Embryonic facial prominence (tissue), 1 donor: ENCODE data around the gene OR2D2.
"Not testable (repeated sequence)": the region's sequence is repeated elsewhere in the genome, so short reads cannot be mapped to it uniquely, and the experiment has no call there.

Source experiments
- DNase-seq: peaks from one replicate; pipeline ENCODE4 v3.0.0-alpha.2; 2016; ENCODE audit errors: extremely low spot score

Gene OR2D2

DNA sequence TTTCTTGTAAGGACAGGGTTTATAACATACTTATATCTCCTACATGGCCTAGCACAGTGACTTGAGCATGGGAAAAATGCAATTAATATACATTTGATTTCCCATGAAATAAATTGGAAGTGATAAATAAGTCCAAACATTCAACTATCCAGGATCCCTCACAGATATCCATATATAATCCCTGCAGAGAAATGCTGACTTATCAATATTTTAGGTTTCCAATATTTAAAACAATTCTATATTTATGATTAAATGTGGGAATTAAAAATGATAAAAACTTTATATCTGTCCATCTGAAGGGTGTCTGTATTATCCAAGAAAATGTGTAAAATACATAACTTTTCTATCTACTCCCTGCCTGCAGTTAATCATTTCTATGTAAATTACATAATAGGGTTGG lies 9.5 kb downstream of the OR2D2 start:
- DNase-seq = no peak

DNA sequence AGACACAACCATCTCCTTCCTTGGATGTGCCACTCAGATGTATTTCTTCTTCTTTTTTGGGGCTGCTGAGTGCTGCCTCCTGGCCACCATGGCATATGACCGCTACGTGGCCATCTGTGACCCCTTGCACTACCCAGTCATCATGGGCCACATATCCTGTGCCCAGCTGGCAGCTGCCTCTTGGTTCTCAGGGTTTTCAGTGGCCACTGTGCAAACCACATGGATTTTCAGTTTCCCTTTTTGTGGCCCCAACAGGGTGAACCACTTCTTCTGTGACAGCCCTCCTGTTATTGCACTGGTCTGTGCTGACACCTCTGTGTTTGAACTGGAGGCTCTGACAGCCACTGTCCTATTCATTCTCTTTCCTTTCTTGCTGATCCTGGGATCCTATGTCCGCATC lies 15.4 kb downstream of the OR2D2 start:
- DNase-seq = no peak

- DNase-seq = no peak
Observed at GRCh38 chr11:6876325-6876724, 16.0 kb downstream of the OR2D2 start, which contains the start of gene OR10A4. TSS of gene OR10A4 (plus strand) at chr11:6876625. CDS start at chr11:6876648, 23 bp downstream.

- DNase-seq = no peak
Observed at GRCh38 chr11:6875761-6876160, 16.5 kb downstream of the OR2D2 start.

- DNase-seq = no peak
Observed at GRCh38 chr11:6871278-6871677, 21.0 kb downstream of the OR2D2 start.

DNA sequence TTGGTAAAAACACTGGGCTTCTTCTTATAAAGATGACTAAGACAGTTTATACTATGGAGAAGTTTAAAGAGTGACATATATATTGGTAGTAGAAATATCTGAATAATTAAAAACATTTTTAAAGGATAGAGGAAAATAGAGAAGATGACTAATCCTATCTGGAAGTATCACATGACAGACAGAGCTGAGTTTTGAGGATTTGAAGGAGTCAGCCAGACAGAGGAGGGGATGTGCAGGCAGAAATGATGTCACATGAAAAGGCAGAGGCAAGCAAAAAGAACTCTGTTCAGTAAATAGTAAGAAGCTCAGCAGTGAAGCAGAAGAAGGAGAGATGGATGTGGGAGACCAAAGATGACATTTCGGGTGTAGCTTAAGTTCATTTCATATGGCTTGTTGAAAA lies 27.9 kb downstream of the OR2D2 start:
- DNase-seq = no peak

DNA sequence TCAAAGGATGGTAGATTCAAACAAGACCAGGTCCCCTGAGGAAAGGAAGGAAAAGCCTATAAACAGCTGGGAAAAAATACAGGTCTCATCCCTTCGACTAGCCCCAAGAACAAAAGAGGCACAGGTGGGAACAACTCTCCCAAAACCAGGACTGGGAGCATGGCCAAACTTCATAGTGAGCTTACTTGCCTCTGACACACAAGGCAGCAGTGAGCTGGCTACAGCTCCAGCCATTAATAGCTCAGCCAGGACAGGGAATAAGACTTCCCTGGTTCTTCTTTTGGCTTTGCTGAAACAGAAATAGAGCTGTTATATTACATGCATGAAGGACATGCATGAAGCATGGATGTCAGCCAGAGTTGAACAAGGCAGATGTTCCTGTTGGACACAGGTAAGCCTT lies 29.3 kb downstream of the OR2D2 start, which contains the start of gene OR10A2:
TSS of gene OR10A2 (plus strand) at position 97 of the 400 bp plus-strand sequence. CDS start 6,698 bp downstream, outside the sequence.
- no peak for DNase-seq

DNA sequence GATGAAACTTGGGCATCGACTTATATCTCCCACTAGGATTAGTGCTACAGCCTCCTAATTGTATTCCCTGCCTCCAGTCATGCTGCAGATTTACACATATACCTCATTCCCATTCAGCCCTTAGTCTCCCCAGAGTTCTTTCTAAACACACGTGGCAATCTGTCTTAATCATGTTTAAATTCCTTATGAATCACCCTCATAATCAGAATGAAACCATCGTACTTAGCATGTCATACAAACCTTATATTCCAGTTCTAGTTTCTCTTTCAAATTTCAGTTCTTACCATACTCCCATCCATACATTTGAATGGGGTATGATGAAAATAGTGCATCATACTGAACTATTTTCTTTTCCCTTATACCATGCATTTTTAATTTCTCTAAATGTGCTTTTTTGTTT lies 35.4 kb downstream of the OR2D2 start:
- DNase-seq = no peak

DNA sequence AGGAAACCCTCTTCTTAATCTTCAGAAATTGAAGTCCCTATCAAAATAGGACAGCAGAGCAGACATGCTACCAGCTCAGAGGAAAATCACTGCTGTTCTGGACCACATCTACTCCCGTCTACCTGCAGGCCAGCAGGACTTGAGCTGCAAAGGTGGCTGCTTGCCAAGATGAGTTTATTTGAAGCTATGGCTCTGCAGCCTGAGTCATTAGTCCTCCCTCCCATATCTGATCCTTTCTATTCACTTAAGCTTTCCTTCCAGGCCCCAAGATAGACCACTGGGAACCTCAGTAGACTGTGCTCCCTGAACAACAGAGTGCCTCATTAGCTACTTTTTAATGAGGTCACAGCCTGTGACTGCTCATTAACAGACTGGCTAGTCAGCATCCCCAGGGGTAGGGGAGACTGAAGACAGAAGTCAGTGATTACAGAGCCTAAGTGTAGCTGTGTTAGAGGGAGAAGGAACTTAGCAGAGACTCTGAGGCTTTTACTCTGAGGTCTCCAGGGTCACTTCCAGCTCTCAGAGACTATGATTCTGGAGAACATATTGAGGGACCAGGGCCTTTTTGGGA lies 36.2 kb downstream of the OR2D2 start:
- DNase-seq = no peak

GRCh38 chr11:6854801-6855200 lies 37.5 kb downstream of the OR2D2 start:
- DNase-seq = not testable (repeated sequence)

GRCh38 chr11:6850526-6850925 lies 41.8 kb downstream of the OR2D2 start:
- DNase-seq = no peak

- no peak for DNase-seq
Observed at GRCh38 chr11:6845383-6845782, 46.9 kb downstream of the OR2D2 start, which contains the start of gene OR10A5. TSS of gene OR10A5 (plus strand) at chr11:6845683. CDS start at chr11:6845683, 0 bp downstream.

DNA sequence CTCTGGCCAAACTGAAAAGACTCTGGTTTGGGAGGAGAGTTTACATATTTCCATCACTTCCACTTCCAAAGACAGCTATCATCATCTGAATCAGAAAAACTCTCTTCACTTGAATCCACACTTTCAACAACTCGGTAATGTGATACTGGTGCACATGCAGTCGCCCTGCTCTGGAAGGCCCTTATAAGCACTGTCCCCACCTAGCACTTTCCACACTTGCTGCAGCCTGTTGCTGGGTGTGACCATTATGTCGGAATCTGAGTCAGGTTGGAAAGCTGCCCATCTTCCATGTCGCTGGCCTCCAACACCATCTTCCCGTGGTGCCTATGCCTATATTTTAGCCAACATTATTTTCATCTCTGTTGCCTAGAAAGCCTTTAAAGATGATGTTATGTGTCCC lies 47.9 kb downstream of the OR2D2 start:
- no peak for DNase-seq

- no peak for DNase-seq
Observed at GRCh38 chr11:6843670-6844069, 48.6 kb downstream of the OR2D2 start.

DNA sequence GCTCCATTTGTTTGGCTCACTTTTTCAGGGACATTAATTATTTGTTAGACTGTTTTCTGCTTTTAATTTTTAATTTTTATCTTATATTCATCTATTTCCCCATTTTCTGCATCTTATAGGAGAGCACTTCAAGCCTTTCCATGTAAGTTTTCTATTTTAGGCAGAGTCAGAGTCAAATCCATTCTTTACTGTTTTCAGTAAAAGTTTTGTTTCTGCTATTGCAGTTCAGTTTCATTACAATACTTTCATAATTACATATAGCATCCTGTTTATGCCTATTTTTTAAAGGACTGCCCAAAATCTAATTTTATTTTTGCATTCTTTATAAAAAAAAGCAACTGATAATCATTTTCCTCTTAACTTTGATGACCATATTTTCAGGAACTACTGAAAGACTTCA lies 50.6 kb downstream of the OR2D2 start:
- DNase-seq = no peak
